Karpas-422 (cell line): ENCODE results near the gene URGCP. TPM values are rescaled to one million over a fixed set of nuclear protein-coding genes. Genes with fewer than 3 reads are reported as not detected.

Source experiments
- DNase-seq: peaks from one replicate; pipeline ENCODE4 v3.0.0-alpha.2; 2015
- H2AFZ ChIP-seq: fragments of 200-600 bp; sonication (generic); 2 replicates; pipeline ENCODE4 v1.6.1; 2014; ENCODE audit warnings: antibody characterized with exemption, low read length, mixed read lengths
- H3K27ac ChIP-seq: fragments of 200-600 bp; sonication (generic); 2 replicates; pipeline ENCODE4 v1.5.1; 2014; ENCODE audit warnings: mild to moderate bottlenecking, low read length, moderate library complexity
- H3K27me3 ChIP-seq: fragments of 200-600 bp; sonication (generic); 2 replicates; pipeline ENCODE4 v1.6.1; 2014; ENCODE audit warnings: low read length, mixed read lengths
- H3K36me3 ChIP-seq: fragments of 200-600 bp; sonication (generic); 2 replicates; pipeline ENCODE4 v1.6.1; 2014; ENCODE audit warnings: low read length, mixed read lengths; ENCODE audit not compliant: insufficient read depth
- H3K4me1 ChIP-seq: fragments of 200-600 bp; sonication (generic); 2 replicates; pipeline ENCODE4 v1.6.1; 2014; ENCODE audit warnings: mild to moderate bottlenecking, low read length, mixed read lengths
- H3K4me2 ChIP-seq: fragments of 200-600 bp; sonication (generic); 2 replicates; pipeline ENCODE4 v1.6.1; 2014; ENCODE audit warnings: low read length, low read depth, mild to moderate bottlenecking; ENCODE audit not compliant: poor library complexity, severe bottlenecking
- H3K4me3 ChIP-seq: fragments of 200-600 bp; sonication (generic); 2 replicates; pipeline ENCODE4 v1.5.1; 2014; ENCODE audit warnings: mild to moderate bottlenecking, antibody characterized with exemption, low read length, mixed read lengths
- H3K79me2 ChIP-seq: fragments of 200-600 bp; sonication (generic); 2 replicates; pipeline ENCODE4 v1.6.1; 2014; ENCODE audit warnings: mild to moderate bottlenecking, low read length, mixed read lengths
- H3K9ac ChIP-seq: fragments of 200-600 bp; sonication (generic); 2 replicates; pipeline ENCODE4 v1.6.0; 2014; ENCODE audit warnings: low read length
- H3K9me2 ChIP-seq: fragments of 200-600 bp; sonication (generic), shearing (Covaris generic); replicated peaks from 2 replicates; pipeline ENCODE4 v1.6.0; 2014; ENCODE audit warnings: mild to moderate bottlenecking, low read length, moderate library complexity; ENCODE audit not compliant: insufficient read depth
- H3K9me3 ChIP-seq: fragments of 300-700, 200-600 bp; sonication (generic); 2 replicates; pipeline ENCODE4 v1.6.1; 2014; ENCODE audit warnings: low read length, mixed read lengths
- H4K20me1 ChIP-seq: fragments of 200-600 bp; sonication (generic); 2 replicates; pipeline ENCODE4 v1.6.1; 2014; ENCODE audit warnings: mild to moderate bottlenecking, antibody characterized with exemption, low read length, low read depth; ENCODE audit not compliant: insufficient read depth
- total RNA-seq: library from RNA; depleted of rRNA; stranded (reverse); fragments of >200 nt; shearing (Covaris generic); gene quantifications from 2 replicates; pipeline ENCODE4 v1.2.3, GENCODE V29; 2014; ENCODE audit warnings: low replicate concordance

Gene URGCP
- total RNA-seq, 1 experiment from 2014 or later = 30.7 TPM

DNA sequence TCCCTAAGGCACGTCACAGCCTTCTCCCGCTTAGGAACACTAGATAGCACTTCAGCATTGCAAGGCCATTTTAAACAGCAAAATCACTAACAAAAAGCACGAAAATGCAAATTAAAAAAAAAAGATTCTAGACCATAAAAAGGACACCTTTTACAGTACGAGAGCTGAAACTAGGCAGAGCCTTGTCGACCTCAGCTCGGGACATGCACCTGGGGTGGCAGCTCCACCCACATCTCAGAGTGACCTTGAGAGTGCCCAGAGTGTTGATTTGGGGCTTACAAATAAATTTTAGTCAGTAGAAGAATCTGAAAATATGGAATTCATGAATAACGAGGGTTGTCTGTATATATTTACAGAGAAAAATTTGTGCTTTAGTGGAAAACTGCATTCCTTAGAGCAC is 38.2 kb downstream of the URGCP start:
- Histone ChIP-seq H3K36me3 (0 out of 2 replicates have a peak, but pooled peaks cover 5% of the 10 kb centered on the region), H2AFZ (no peak overlapping the region), H3K4me2 (peak overlapping the region; percentile 97), H3K4me1 (peaks cover 19% of the 10 kb centered on the region), H3K27ac (peak overlapping the region; percentile 16; the same call in 1 of the 2 replicates), H3K9me2 (no peaks in the 10 kb centered on the region), H3K27me3 (no peaks in the 10 kb centered on the region), H3K9me3 (no peaks in the 10 kb centered on the region), H3K79me2 (peaks cover 3% of the 10 kb centered on the region; the same call in 1 of the 2 replicates), H3K4me3 (peak overlapping the region; percentile 87), H3K9ac (peak overlapping the region; percentile 77), H4K20me1 (no peaks in the 10 kb centered on the region)
- no peak for DNase-seq

DNA sequence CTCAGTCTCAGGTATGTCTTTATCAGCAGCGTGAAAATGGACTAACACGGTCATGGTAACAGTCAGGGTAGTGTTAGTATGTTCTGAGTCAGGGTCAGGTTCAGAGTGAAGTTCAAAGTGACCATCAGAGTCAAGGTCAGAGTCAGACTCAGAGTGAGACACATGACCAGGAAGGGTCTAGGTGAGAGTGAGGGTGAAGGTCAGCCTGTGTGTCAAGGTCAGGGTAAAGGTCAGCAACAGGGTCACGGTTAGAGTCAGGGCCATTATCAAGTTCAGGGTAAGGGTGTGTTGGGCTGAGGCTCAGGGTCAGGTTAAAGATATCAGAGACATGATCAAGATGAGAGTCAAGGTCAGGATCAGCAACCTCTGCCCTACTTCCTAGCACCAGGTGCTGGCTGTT is 41.1 kb downstream of the URGCP start:
- no peaks in the 10 kb centered on the region for H3K9me2 ChIP-seq
- 0 out of 2 replicates have a peak, but pooled peaks cover 5% of the 10 kb centered on the region for H3K36me3 ChIP-seq
- H3K4me1 ChIP-seq = peaks cover 18% of the 10 kb centered on the region
- H3K79me2 ChIP-seq = peaks cover 3% of the 10 kb centered on the region; the same call in 1 of the 2 replicates
- no peak overlapping the region for H2AFZ ChIP-seq
- H3K27ac ChIP-seq = no peak overlapping the region
- DNase-seq = no peak
- no peak overlapping the region for H3K4me2 ChIP-seq
- H3K4me3 ChIP-seq = no peak overlapping the region
- H4K20me1 ChIP-seq = no peaks in the 10 kb centered on the region
- H3K27me3 ChIP-seq = no peaks in the 10 kb centered on the region
- H3K9me3 ChIP-seq = no peaks in the 10 kb centered on the region
- H3K9ac ChIP-seq = no peak overlapping the region

DNA sequence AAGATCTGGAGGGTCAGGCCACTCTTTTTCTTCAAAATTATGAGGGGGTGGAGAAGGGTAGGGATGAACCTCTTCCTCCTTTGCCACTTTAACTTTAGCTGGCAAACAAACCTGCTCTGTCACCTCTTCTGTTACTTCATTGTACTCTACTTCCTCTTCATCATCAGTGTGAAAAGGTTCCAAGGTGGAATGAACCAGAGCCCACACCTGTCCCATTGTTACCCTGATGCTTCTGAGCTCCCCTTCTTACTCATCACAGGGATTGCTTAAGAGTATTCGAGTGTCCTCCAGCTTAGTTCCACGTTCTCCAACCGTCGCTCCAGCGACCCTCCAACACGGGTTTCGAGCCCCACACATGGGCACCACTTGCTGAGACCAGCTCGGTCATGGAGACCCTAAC is 42.3 kb downstream of the URGCP start:
- no peaks in the 10 kb centered on the region for H3K27me3 ChIP-seq
- H3K4me3 ChIP-seq = no peak overlapping the region
- H3K9me3 ChIP-seq = no peaks in the 10 kb centered on the region
- H3K9me2 ChIP-seq = no peaks in the 10 kb centered on the region
- H3K27ac ChIP-seq = no peak overlapping the region
- H2AFZ ChIP-seq = no peak overlapping the region
- H3K79me2 ChIP-seq = peaks cover 3% of the 10 kb centered on the region; the same call in 1 of the 2 replicates
- no peak overlapping the region for H3K9ac ChIP-seq
- no peaks in the 10 kb centered on the region for H4K20me1 ChIP-seq
- H3K4me1 ChIP-seq = peaks cover 10% of the 10 kb centered on the region
- H3K4me2 ChIP-seq = no peak overlapping the region
- no peak for DNase-seq
- 0 out of 2 replicates have a peak, but pooled peaks cover 5% of the 10 kb centered on the region for H3K36me3 ChIP-seq

DNA sequence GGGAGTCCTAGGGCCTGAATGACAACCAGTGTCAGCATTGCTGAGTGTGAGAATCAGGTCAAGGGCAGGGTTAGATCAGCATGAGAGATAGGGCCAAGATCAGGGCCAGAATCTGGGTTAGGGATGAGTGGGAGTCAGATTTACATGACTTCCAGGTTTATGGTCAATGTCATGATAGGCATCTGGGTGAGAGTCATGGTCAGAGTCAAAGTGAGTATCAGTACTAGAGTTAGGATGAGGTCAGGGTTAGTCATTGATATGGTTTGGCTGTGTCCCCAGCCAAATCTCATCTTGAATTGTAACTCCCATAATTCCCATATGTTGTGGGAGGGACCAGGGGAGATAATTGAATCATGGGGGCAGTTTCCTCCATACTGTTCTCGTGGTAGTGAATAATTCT is 49.4 kb downstream of the URGCP start:
- DNase-seq = no peak
- Histone ChIP-seq H3K27ac (no peak overlapping the region), H3K4me3 (no peak overlapping the region), H3K4me2 (no peak overlapping the region), H3K9me2 (no peaks in the 10 kb centered on the region), H2AFZ (no peak overlapping the region), H3K27me3 (no peaks in the 10 kb centered on the region), H3K4me1 (peaks cover 7% of the 10 kb centered on the region), H4K20me1 (no peaks in the 10 kb centered on the region), H3K9me3 (no peaks in the 10 kb centered on the region), H3K36me3 (no peaks in the 10 kb centered on the region), H3K79me2 (no peaks in the 10 kb centered on the region), H3K9ac (no peak overlapping the region)

DNA sequence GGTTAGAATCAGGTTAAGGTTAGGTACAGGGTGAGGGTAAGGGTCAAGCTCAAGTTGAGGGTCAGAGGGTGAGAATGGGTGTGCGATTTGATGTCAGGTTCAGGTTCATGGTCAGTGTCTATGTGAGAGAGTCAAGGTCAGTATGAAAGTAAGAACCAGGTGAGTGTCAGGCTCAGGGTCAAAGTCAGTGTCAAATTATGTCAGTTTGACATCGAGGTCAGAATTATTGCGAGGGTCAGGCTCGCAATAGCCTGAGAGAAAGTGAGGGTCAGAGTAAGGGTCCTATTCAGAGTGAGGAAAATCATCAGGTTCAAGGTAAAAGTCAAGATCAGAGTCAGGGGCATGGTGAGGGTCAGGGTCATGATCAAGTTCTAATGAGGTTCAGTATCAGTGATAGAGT is 50.1 kb downstream of the URGCP start:
- H3K9ac ChIP-seq = no peak overlapping the region
- H3K9me3 ChIP-seq = no peaks in the 10 kb centered on the region
- no peaks in the 10 kb centered on the region for H3K36me3 ChIP-seq
- H3K4me2 ChIP-seq = no peak overlapping the region
- H3K4me3 ChIP-seq = no peak overlapping the region
- no peaks in the 10 kb centered on the region for H3K79me2 ChIP-seq
- no peak for DNase-seq
- H3K4me1 ChIP-seq = peaks cover 7% of the 10 kb centered on the region
- H4K20me1 ChIP-seq = no peaks in the 10 kb centered on the region
- no peak overlapping the region for H2AFZ ChIP-seq
- no peaks in the 10 kb centered on the region for H3K27me3 ChIP-seq
- no peaks in the 10 kb centered on the region for H3K9me2 ChIP-seq
- no peak overlapping the region for H3K27ac ChIP-seq

DNA sequence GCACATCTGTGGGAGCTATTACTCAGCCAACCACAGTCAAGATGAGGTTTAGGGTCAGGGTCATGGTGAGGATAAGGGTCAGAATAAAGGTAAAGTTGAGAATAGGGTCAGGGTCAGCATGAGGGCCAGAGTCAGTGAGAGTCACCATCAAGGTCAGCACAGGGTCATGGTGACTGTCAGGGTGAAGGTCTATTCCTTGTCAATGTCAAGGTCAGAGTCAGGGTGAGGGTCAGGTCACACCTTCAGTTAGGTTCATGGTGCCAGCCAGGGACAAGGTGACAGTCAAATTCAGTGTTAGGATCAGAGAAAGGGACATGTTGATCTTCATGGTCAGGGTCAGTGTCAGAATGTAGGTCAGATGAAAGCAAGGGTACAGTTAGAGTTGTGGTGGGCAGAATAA is 51.2 kb downstream of the URGCP start:
- no peak overlapping the region for H3K27ac ChIP-seq
- no peaks in the 10 kb centered on the region for H3K27me3 ChIP-seq
- peaks cover 7% of the 10 kb centered on the region for H3K4me1 ChIP-seq
- no peaks in the 10 kb centered on the region for H3K9me2 ChIP-seq
- DNase-seq = no peak
- no peaks in the 10 kb centered on the region for H3K36me3 ChIP-seq
- H3K4me3 ChIP-seq = no peak overlapping the region
- no peaks in the 10 kb centered on the region for H4K20me1 ChIP-seq
- H3K9ac ChIP-seq = no peak overlapping the region
- no peak overlapping the region for H3K4me2 ChIP-seq
- no peak overlapping the region for H2AFZ ChIP-seq
- H3K79me2 ChIP-seq = no peaks in the 10 kb centered on the region
- H3K9me3 ChIP-seq = no peaks in the 10 kb centered on the region

DNA sequence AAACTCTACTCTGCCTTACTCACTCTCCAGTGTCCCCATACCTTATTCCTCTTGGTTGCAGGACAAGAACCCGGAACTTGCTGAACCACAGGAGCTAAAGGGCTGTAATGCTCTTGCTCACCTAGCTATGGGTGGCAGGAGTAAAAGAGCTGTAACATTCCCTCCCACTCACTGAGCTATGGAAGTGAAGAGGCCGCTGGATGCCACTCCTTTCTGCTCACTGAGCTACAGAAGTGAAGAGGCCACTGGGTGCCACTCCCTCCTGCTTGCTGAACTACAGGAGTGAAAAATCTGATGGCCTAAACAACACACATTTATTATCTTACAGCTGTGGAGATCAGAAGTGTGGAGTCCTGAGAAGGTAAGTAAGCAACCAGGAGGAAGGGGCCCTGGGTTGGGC is 54.6 kb downstream of the URGCP start:
- Histone ChIP-seq H3K9ac (no peak overlapping the region), H3K27me3 (no peaks in the 10 kb centered on the region), H2AFZ (no peak overlapping the region; the same call in 1 of the 2 replicates), H3K79me2 (no peaks in the 10 kb centered on the region), H3K4me3 (no peak overlapping the region), H3K4me2 (no peak overlapping the region), H3K9me2 (no peaks in the 10 kb centered on the region), H4K20me1 (no peaks in the 10 kb centered on the region), H3K36me3 (no peaks in the 10 kb centered on the region), H3K9me3 (no peaks in the 10 kb centered on the region), H3K27ac (no peak overlapping the region), H3K4me1 (no peaks in the 10 kb centered on the region)
- DNase-seq = no peak

DNA sequence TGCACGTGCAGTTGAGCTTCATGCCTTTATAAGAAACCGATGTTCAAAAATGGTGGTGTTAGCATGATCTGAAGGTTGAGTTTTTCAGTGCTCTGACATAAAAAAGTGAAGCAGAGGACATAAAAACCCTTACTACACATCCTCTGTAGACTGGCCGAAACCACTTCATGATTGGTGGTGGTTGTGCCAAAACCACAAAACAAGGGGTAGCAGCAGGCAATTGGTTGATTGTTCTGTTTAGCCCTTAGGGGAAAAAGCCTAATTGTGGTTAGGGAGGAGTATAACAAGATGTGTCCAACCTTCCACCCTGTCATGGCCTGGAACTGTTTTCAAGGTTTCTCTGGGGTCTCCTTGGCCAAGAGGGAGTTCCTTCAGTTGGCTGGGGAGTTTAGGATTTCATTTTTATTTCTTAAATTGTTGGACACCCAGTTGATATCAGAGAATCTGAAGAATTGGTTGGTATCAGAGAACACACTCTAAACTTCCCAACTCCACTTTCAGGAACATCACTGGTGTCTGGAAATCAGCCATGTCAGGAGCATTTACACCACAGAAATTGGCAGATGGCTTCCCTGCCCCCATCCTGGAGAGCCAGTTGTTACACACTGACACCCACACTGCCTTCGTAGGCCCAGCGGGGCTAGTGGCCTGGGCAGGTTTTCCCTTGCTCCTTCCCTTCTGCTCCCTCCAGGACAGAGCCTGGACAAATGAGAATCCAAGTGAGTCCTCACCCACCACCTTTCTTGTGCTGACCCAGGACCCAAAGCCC is 55.9 kb downstream of the URGCP start:
- no peak overlapping the region for H3K4me3 ChIP-seq
- H3K9me2 ChIP-seq = no peaks in the 10 kb centered on the region
- no peak for DNase-seq
- no peak overlapping the region for H3K4me2 ChIP-seq
- no peaks in the 10 kb centered on the region for H3K36me3 ChIP-seq
- no peaks in the 10 kb centered on the region for H3K27me3 ChIP-seq
- no peaks in the 10 kb centered on the region for H3K4me1 ChIP-seq
- no peak overlapping the region for H3K27ac ChIP-seq
- no peaks in the 10 kb centered on the region for H4K20me1 ChIP-seq
- H3K9ac ChIP-seq = no peak overlapping the region
- H3K79me2 ChIP-seq = no peaks in the 10 kb centered on the region
- no peak overlapping the region for H2AFZ ChIP-seq
- H3K9me3 ChIP-seq = no peaks in the 10 kb centered on the region
